GM12872 (cell line): Measurements from ENCODE around the gene LRRC75B.

ENCODE experiments used
- CTCF ChIP-seq: IDR thresholded peaks from 3 replicates; pipeline ENCODE4 v1.5.1; 2011; ENCODE audit warnings: low read depth, mild to moderate bottlenecking, low read length, moderate library complexity; ENCODE audit not compliant: insufficient read depth

LRRC75B gene

GRCh38 chr22:24584871-24585411 lies 7.9 kb downstream of the LRRC75B start:
- no peak for TF ChIP-seq CTCF

GRCh38 chr22:24584166-24584790 lies 8.6 kb downstream of the LRRC75B start:
- no peak for TF ChIP-seq CTCF

GRCh38 chr22:24583221-24584165 lies 9.4 kb downstream of the LRRC75B start:
- no peak for TF ChIP-seq CTCF

GRCh38 chr22:24582056-24582814 lies 10.6 kb downstream of the LRRC75B start:
- no peak for TF ChIP-seq CTCF

GRCh38 chr22:24580276-24580675 lies 12.6 kb downstream of the LRRC75B start:
- no peak for TF ChIP-seq CTCF

GRCh38 chr22:24579258-24579601 lies 13.6 kb downstream of the LRRC75B start:
- no peak for TF ChIP-seq CTCF
